ENCODE measurements around the gene PCDHGB2. TPM values are rescaled to one million over a fixed set of nuclear protein-coding genes. Genes with fewer than 3 reads are reported as not detected.
A peak's percentile ranks its signal among the peaks of the same experiment; 100 is the strongest.

Gene PCDHGB2
- total and polyA plus RNA-seq, 2 of the 8 experiments (the other 6 are each of a cell fraction or from before 2014, with no cell fraction given), result 1.9 to 2.9 TPM

DNA sequence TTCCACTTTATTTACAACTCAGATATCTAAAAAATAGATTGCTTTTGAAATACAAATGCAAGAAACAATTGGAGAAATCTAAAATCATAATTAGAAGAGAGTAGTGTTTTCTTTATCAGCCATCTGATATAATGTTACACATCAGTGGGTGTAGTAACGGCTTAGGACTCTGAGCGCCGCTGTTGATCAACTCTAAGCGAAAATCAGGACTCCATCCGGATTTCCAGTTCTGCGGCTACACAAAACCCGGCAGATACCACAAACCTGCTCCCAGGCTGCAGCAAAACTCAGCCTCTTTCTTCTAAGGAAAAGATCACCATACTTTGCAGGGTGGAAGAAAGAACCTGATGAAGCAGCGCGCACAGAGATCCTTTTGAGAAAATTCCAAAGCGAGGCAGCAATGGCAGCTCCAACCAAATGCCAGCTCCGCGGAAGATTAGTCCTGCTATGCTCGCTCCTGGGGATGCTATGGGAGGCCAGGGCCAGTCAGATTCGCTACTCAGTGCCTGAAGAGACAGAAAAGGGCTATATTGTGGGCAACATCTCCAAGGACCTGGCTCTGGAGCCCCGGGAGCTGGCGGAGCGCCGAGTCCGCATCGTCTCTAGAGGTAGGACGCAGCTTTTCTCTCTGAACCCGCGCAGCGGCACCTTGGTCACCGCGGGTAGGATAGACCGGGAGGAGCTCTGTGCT, 42.9 kb downstream of the PCDHGB2 start, which contains the start of gene PCDHGA9:
TSS of gene PCDHGA9 (plus strand) at position 226 of the 691 bp plus-strand sequence. CDS start at position 401, 175 bp downstream.
- H3K4me1 ChIP-seq (replicated peaks in 1 of 4; ENCODE audit: control insufficient read depth in 3 of 4, insufficient read depth in 4 of 4, low read length in 3 of 4), result no peaks in the 10 kb centered on the region
- no peak within 1 kb of the TSS for H4K5ac ChIP-seq (ENCODE audit: insufficient read length, low read depth, low read length)
- H2BK120ac ChIP-seq (replicated peaks; ENCODE audit: low read depth, low read length), result no peak within 1 kb of the TSS
- no peaks in the 10 kb centered on the region for H3K79me1 ChIP-seq (ENCODE audit: low read depth, low read length)
- no peak within 1 kb of the TSS for H3K14ac ChIP-seq (ENCODE audit: insufficient read length)
- H3K18ac ChIP-seq (ENCODE audit: extremely low read depth, low read length), result no peak within 1 kb of the TSS
- no peaks in the 10 kb centered on the region for H3K79me2 ChIP-seq (ENCODE audit: control insufficient read depth in 1 of 2, insufficient read depth in 2 of 2, low read length in 2 of 2)
- H4K91ac ChIP-seq (replicated peaks; ENCODE audit: insufficient read length, low read length), result no peak within 1 kb of the TSS
- no peak within 1 kb of the TSS for H3K27ac ChIP-seq (ENCODE audit: low read depth, low read length)
- FAIRE-seq (no peak), DNase-seq (ENCODE audit: low read depth in 1 of 2, low spot score in 2 of 2) (no peak)
- H3K4me2 ChIP-seq (ENCODE audit: insufficient read depth in 1 of 2, low read depth in 2 of 2, low read length in 2 of 2), result no peak within 1 kb of the TSS
- H4K8ac ChIP-seq (ENCODE audit: extremely low read depth, insufficient read depth, low read length), result no peak within 1 kb of the TSS
- ChIA-PET POLR2A (ENCODE audit: partially characterized antibody) (no interaction called here), CTCF (ENCODE audit: partially characterized antibody) (interaction anchor here (0.6 to 23.3 kb wide), 17 partner anchors 10 to 247 kb away, joined by 3 to 1236 read pairs (median 4); partner anchors contain the start of genes PCDHGA10, PCDHGA11, PCDHGA8 and PCDHGB1)
- 94% methylated on average over 26 of the region's 27 CpGs; no CpG with 5 or more reads in 1 of the 2 experiments for WGBS, 2 experiments (ENCODE audit: extremely low coverage in 1 of 2, insufficient coverage in 1 of 2, insufficient read length in 1 of 2, insufficient replicate concordance in 2 of 2, low coverage in 1 of 2, low lambda C conversion rate in 2 of 2, missing lambda C conversion rate in 1 of 2)
- no peaks in the 10 kb centered on the region for H3K23me2 ChIP-seq (ENCODE audit: low read depth, low read length)
- no peaks in the 10 kb centered on the region for H3K27me3 ChIP-seq (replicated peaks in 1 of 4; ENCODE audit: control insufficient read depth in 3 of 4, extremely low read depth in 1 of 4, insufficient read depth in 3 of 4, low read length in 3 of 4)
- H3K56ac ChIP-seq (replicated peaks; ENCODE audit: insufficient read length, low read depth, low read length), result no peak within 1 kb of the TSS
- no peak within 1 kb of the TSS for H2BK20ac ChIP-seq (ENCODE audit: low read length)
- H3K23ac ChIP-seq (ENCODE audit: insufficient read length), result no peak within 1 kb of the TSS
- no peaks in the 10 kb centered on the region for H4K20me1 ChIP-seq (replicated peaks in 1 of 2; ENCODE audit: control insufficient read depth in 1 of 2, insufficient read depth in 2 of 2, low read length in 2 of 2)
- H3K9me3 ChIP-seq (ENCODE audit: insufficient read depth in 2 of 2, low read depth in 1 of 2, low read length in 1 of 2), result peaks cover 26 to 43% of the 10 kb centered on the region in 2 experiments
- H3K4ac ChIP-seq (replicated peaks; ENCODE audit: insufficient read length, low read depth, low read length), result no peak within 1 kb of the TSS
- H2BK5ac ChIP-seq (ENCODE audit: low read depth, low read length), result no peak within 1 kb of the TSS
- no peak within 1 kb of the TSS for H2BK12ac ChIP-seq (ENCODE audit: low read depth, low read length)
- no peak for TF ChIP-seq KDM5A (IDR thresholded peaks at IDR 0.05; ENCODE audit: low read length)
- TF ChIP-seq, protein P1, sequence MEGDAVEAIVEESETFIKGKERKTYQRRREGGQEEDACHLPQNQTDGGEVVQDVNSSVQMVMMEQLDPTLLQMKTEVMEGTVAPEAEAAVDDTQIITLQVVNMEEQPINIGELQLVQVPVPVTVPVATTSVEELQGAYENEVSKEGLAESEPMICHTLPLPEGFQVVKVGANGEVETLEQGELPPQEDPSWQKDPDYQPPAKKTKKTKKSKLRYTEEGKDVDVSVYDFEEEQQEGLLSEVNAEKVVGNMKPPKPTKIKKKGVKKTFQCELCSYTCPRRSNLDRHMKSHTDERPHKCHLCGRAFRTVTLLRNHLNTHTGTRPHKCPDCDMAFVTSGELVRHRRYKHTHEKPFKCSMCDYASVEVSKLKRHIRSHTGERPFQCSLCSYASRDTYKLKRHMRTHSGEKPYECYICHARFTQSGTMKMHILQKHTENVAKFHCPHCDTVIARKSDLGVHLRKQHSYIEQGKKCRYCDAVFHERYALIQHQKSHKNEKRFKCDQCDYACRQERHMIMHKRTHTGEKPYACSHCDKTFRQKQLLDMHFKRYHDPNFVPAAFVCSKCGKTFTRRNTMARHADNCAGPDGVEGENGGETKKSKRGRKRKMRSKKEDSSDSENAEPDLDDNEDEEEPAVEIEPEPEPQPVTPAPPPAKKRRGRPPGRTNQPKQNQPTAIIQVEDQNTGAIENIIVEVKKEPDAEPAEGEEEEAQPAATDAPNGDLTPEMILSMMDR (IDR thresholded peaks at IDR 0.05; ENCODE audit: control extremely low read depth in 1 of 3, insufficient read depth in 1 of 3, low read depth in 1 of 3, low read length in 3 of 3), result peak in 2 of 3 experiments; percentile 21 to 35; a peak in 3 of 4 replicates
- peak; percentile 33 to 46 for TF ChIP-seq RAD21 (IDR thresholded peaks at IDR 0.05 in 1 of 2, conservative IDR thresholded peaks at IDR 0.05 in 1 of 2; ENCODE audit: low read depth in 2 of 2, low read length in 2 of 2)
- no peak within 1 kb of the TSS for H2AFZ ChIP-seq (ENCODE audit: low read length)
- peaks cover 0 to 12% (median 0%) of the 10 kb centered on the region in 4 experiments; a peak in 1 of 8 replicates for H3K36me3 ChIP-seq (ENCODE audit: control insufficient read depth in 2 of 4, insufficient read depth in 4 of 4, low read length in 3 of 4)
- no peak within 1 kb of the TSS for H3K9ac ChIP-seq (replicated peaks in 1 of 4; ENCODE audit: extremely low read depth in 1 of 4, low read depth in 3 of 4, low read length in 3 of 4)
- no peak within 1 kb of the TSS for H3K4me3 ChIP-seq (ENCODE audit: extremely low read depth in 1 of 4, insufficient read depth in 2 of 4, low read depth in 3 of 4, low read length in 4 of 4)
- no peak within 1 kb of the TSS for H2AK5ac ChIP-seq (ENCODE audit: low read depth, low read length)
- no peak within 1 kb of the TSS for H2BK15ac ChIP-seq (ENCODE audit: low read length)

Data from H1 (cell line).